Astrocyte (in vitro differentiated cells and primary cell): ENCODE results near the gene SV2C.

Experiments
- CTCF ChIP-seq: IDR thresholded peaks from 2 replicates; pipeline ENCODE4 v1.5.1; 2011; ENCODE audit warnings: low read depth, mild to moderate bottlenecking, inconsistent platforms, low read length, moderate library complexity; ENCODE audit not compliant: insufficient read depth
- EZH2 ChIP-seq: IDR thresholded peaks from 2 replicates; pipeline ENCODE4 v1.6.1; 2012; ENCODE audit warnings: mild to moderate bottlenecking, low read length, inconsistent platforms; ENCODE audit not compliant: insufficient read depth

GRCh38 chr5:76210946-76211345 is 127.8 kb downstream of the SV2C start:
- TF ChIP-seq EZH2 (no peak), CTCF (no peak)
